BE2C (cell line): Measurements from ENCODE around the gene GPC1.
A peak's percentile ranks its signal among the peaks of the same experiment; 100 is the strongest.

Experiments
- DNase-seq: peaks from one replicate; pipeline ENCODE4 v3.0.0-alpha.2; 2020
- H3K27me3 ChIP-seq: fragments of 250-450 bp; sonication (Bioruptor Pico); 2 replicates; pipeline ENCODE4 v1.5.1; 2020; ENCODE audit warnings: mild to moderate bottlenecking
- H3K36me3 ChIP-seq: fragments of 250-450 bp; sonication (Bioruptor Pico); 2 replicates; pipeline ENCODE4 v1.5.1; 2020; ENCODE audit warnings: mild to moderate bottlenecking
- H3K4me1 ChIP-seq: fragments of 250-450 bp; sonication (Bioruptor Pico); 2 replicates; pipeline ENCODE4 v1.5.1; 2020
- H3K4me3 ChIP-seq: 2 replicates; pipeline ENCODE4 v1.5.1; 2011; ENCODE audit warnings: low read depth, low read length
- H3K9me3 ChIP-seq: fragments of 250-450 bp; sonication (Bioruptor Pico); 2 replicates; pipeline ENCODE4 v1.5.1; 2020
- TF ChIP-seq, protein P1 (sequence below): IDR thresholded peaks from 2 replicates; pipeline ENCODE4 v1.5.1; 2012; ENCODE audit warnings: mild to moderate bottlenecking, low read depth, low read length

GPC1 gene

DNA sequence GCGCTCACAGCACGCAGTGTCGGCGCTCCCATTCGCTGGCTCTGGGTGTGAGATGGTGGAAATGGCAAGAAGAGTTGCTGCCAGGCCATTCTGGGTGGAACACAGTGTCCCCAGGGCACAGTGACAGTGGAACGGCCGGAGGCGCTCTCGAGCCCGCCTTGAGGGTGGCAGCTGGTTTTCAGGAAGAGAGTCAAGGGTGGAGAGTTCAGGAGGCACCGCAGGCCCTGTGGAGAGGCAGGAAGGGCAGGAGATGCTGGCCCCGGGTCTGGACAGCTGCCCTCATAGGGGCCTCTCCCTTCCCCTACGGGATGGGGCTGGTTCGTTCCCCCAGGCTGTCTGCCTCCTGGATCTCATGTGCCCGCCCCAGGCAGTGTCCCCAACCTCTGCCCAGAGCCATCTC lies 12.5 kb downstream of the GPC1 start:
- Histone ChIP-seq H3K4me3 (no peak overlapping the region), H3K36me3 (no peaks in the 10 kb centered on the region), H3K9me3 (no peaks in the 10 kb centered on the region), H3K27me3 (peaks cover 3% of the 10 kb centered on the region; the same call in 1 of the 2 replicates), H3K4me1 (peaks cover 27% of the 10 kb centered on the region)
- TF ChIP-seq, protein P1, sequence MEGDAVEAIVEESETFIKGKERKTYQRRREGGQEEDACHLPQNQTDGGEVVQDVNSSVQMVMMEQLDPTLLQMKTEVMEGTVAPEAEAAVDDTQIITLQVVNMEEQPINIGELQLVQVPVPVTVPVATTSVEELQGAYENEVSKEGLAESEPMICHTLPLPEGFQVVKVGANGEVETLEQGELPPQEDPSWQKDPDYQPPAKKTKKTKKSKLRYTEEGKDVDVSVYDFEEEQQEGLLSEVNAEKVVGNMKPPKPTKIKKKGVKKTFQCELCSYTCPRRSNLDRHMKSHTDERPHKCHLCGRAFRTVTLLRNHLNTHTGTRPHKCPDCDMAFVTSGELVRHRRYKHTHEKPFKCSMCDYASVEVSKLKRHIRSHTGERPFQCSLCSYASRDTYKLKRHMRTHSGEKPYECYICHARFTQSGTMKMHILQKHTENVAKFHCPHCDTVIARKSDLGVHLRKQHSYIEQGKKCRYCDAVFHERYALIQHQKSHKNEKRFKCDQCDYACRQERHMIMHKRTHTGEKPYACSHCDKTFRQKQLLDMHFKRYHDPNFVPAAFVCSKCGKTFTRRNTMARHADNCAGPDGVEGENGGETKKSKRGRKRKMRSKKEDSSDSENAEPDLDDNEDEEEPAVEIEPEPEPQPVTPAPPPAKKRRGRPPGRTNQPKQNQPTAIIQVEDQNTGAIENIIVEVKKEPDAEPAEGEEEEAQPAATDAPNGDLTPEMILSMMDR, result no peak
- no peak for DNase-seq

DNA sequence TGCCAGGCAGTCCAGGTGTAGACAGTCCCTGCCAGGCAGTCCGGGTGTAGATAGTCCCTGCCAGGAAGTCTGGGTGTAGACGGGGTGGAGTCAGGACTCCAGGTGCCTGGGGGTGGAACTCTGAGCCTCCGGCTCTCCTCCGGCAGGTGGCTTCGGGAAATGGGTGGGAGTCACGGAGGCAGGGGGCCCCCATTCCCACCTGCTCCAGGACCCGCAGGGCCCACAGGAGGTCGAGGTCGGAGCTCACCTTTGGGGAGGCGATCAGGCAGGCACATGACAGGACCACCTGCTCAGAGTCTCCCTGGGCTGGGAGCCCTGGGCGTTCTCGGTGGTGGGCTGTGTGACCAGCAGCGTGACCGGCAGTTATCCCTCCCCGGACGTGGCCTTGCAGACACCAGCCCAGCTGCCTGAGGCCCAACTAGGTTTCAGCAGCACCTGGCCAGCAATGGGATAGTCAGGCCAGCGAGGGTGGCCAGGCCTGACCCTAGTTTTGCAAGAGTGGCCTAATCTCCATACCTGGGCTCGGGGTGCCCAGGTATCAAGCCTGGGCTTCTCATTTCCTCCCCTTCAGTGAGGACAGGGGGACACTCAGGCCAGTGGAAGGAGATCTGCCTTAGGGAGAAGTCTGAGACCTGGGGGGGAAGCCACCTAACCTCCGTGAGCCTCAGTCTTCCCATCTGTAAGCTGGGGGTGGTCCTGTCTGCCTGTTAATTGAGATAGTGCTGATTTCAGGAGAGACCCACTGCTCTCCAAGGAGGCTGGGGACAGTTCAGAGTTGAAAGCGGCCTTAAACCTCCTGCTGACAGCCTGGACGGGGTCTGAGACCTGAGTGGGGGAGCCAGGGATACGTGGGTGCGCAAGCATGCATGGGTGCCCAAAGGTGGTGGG lies 13.2 kb downstream of the GPC1 start:
- Histone ChIP-seq H3K4me3 (no peak overlapping the region), H3K27me3 (peaks cover 3% of the 10 kb centered on the region; the same call in 1 of the 2 replicates), H3K36me3 (no peaks in the 10 kb centered on the region), H3K4me1 (peaks cover 27% of the 10 kb centered on the region), H3K9me3 (no peaks in the 10 kb centered on the region)
- no peak for DNase-seq
- TF ChIP-seq, protein P1, result no peak

DNA sequence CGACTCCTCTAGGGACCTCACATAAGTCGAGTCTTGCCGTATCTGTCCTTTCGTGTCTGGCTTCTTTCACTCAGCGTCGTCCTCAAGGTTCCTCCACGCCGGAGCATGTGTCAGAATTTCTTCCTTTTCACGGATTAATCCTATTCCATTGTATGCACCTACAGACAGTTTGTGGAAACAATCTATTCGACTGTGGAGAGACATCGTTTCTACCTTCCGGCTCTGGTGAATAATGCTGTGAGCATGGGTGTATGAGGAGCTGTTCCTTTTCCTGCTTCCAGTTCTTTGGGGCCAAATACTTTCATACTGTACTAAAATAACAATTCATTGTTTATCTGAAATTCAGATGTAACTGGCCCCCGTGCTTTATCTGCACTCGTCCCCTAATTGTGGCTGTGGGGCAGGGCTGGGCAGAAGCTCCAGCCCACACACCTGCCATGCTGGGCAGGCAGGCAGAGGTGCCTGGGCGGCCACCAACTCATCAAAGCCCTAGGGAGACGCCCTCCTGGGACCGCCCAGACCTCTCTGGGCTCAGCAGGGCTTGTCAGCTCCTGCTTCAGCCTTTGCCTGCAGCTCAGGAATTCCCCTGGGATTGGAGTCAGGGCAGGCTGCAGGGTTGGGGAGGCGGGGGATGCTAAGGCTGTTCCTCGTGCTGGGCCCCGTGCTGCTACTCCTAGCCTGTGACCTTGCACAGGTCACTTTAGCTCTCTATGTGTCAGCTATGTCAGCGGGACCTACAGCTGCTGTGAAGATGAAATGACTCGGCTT lies 14.5 kb downstream of the GPC1 start:
- peak; percentile 93 for DNase-seq
- H3K4me3 ChIP-seq, result no peak overlapping the region

DNA sequence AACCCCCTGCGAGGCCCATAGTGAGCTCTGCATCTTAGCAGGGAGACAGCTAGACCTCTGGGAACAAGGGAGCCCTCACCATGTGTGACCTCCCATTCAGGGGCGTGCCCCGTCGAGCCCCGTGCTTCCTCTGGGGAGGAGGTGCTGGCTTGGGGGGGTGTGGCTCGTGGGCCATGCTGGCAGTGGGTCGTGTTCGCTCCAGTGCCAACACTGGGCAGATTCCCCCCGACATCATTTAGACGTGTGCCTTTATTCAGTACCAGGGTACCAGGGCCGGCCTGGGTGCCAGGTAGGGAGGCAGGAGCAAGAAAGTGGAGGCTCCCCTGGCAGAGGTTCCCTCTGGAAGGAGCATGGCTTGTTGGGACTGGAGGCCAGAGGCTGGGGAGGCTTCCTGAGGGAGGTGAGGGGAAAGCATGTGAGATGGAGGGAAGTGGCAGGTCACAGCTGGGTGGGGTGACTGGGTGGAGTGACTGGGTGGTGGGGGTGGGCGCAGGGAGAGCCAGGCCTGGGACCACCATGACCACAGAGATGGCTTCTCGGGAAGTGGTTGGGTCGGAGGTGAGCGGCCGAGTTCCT lies 15.2 kb downstream of the GPC1 start:
- Histone ChIP-seq H3K9me3 (no peaks in the 10 kb centered on the region), H3K4me3 (no peak overlapping the region), H3K27me3 (peaks cover 3% of the 10 kb centered on the region; the same call in 1 of the 2 replicates), H3K4me1 (peaks cover 27% of the 10 kb centered on the region), H3K36me3 (no peaks in the 10 kb centered on the region)
- DNase-seq, result no peak
- TF ChIP-seq, protein P1, result no peak

More for the DNA sequence above, 14.5 kb downstream of the GPC1 start:
- peaks cover 27% of the 10 kb centered on the region for H3K4me1 ChIP-seq
- H3K9me3 ChIP-seq, result no peaks in the 10 kb centered on the region
- H3K27me3 ChIP-seq, result peaks cover 3% of the 10 kb centered on the region; the same call in 1 of the 2 replicates
- no peaks in the 10 kb centered on the region for H3K36me3 ChIP-seq
- TF ChIP-seq, protein P1, result no peak

DNA sequence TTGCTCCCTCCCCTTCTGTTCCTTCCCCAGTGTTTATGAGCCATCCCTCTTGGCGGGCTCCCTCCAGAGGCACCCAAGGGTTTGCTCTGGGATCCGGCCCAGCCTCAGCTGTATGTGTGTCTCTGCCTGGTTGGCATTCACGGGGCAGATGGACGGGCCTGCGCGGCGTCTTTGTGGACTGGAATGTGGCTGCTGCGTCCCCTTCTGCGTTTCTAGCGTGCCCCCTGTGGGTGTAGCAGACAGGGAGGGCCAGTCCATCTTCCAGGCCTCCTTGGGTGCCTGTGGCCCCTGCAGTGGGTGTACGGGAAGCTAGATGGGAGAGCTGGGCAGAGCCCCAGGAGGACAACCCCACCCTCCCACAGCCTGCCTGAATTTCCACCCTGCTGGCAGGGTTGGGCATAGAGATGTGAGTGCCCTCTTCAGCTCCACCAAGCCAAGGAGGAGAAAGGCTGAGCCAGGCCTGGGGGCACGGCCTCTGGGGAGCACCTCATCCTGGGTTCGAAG lies 15.7 kb downstream of the GPC1 start:
- H3K4me3 ChIP-seq, result no peak overlapping the region
- peaks cover 27% of the 10 kb centered on the region for H3K4me1 ChIP-seq
- DNase-seq, result no peak
- no peaks in the 10 kb centered on the region for H3K9me3 ChIP-seq
- H3K36me3 ChIP-seq, result no peaks in the 10 kb centered on the region
- H3K27me3 ChIP-seq, result peaks cover 3% of the 10 kb centered on the region; the same call in 1 of the 2 replicates
- TF ChIP-seq, protein P1, result no peak
